Measurements from ENCODE around the gene NEU1. TPM values are rescaled to one million over a fixed set of nuclear protein-coding genes. Genes with fewer than 3 reads are reported as not detected.
"Not testable (repeated sequence)": the region's sequence is repeated elsewhere in the genome, so short reads cannot be mapped to it uniquely, and the experiment has no call there.

NEU1 gene
- total RNA-seq, 2 experiments from 2014 or later = 13.0 to 13.4 TPM

GRCh38 chr6:31878726-31879125 lies 16.1 kb upstream of the NEU1 start, which contains the start of gene SLC44A4:
TSS of gene SLC44A4 (minus strand) at chr6:31878997. CDS start at chr6:31878980, 17 bp downstream.
- Mint-ChIP-seq H3K36me3 (peaks cover 26% of the 10 kb centered on the region), H3K4me3 (no peak within 1 kb of the TSS), H3K4me1 (ENCODE audit: low read depth) (no peaks in the 10 kb centered on the region), H3K27ac (no peak within 1 kb of the TSS), H3K9me3 (no peaks in the 10 kb centered on the region), H3K27me3 (no peaks in the 10 kb centered on the region)
- POLR2A ChIA-PET = no interaction called here
- CTCF ChIA-PET = no interaction called here
- intact Hi-C loops (cut with micrococcal nuclease) = no loop called here
- DNase-seq = no peak

GRCh38 chr6:31878222-31878621 lies 15.6 kb upstream of the NEU1 start:
- intact Hi-C loops (cut with micrococcal nuclease) = no loop called here
- ChIA-PET CTCF (no interaction called here), POLR2A (no interaction called here)
- DNase-seq = no peak
- Mint-ChIP-seq H3K9me3 (no peaks in the 10 kb centered on the region), H3K36me3 (peaks cover 24% of the 10 kb centered on the region), H3K4me3 (no peak overlapping the region), H3K27ac (no peak overlapping the region), H3K27me3 (no peaks in the 10 kb centered on the region), H3K4me1 (ENCODE audit: low read depth) (no peaks in the 10 kb centered on the region)

GRCh38 chr6:31877651-31878161 lies 15.1 kb upstream of the NEU1 start:
- POLR2A ChIA-PET = no interaction called here
- Mint-ChIP-seq H3K4me3 (no peak overlapping the region), H3K36me3 (peaks cover 21% of the 10 kb centered on the region), H3K27me3 (no peaks in the 10 kb centered on the region), H3K27ac (no peak overlapping the region), H3K9me3 (no peaks in the 10 kb centered on the region), H3K4me1 (ENCODE audit: low read depth) (no peaks in the 10 kb centered on the region)
- intact Hi-C loops (cut with micrococcal nuclease) = no loop called here
- DNase-seq = no peak
- CTCF ChIA-PET = no interaction called here

GRCh38 chr6:31877125-31877650 lies 14.6 kb upstream of the NEU1 start:
- Mint-ChIP-seq H3K4me1 (ENCODE audit: low read depth) (no peaks in the 10 kb centered on the region), H3K36me3 (peaks cover 17% of the 10 kb centered on the region), H3K27me3 (no peaks in the 10 kb centered on the region), H3K9me3 (no peaks in the 10 kb centered on the region), H3K4me3 (no peak overlapping the region), H3K27ac (no peak overlapping the region)
- POLR2A ChIA-PET = no interaction called here
- DNase-seq = no peak
- intact Hi-C loops (cut with micrococcal nuclease) = no loop called here
- CTCF ChIA-PET = no interaction called here

- H3K4me3 Mint-ChIP-seq = no peak overlapping the region
- no peak overlapping the region for H3K27ac Mint-ChIP-seq
- no peaks in the 10 kb centered on the region for H3K27me3 Mint-ChIP-seq
- intact Hi-C loops (cut with micrococcal nuclease) = no loop called here
- no peaks in the 10 kb centered on the region for H3K9me3 Mint-ChIP-seq
- peaks cover 12% of the 10 kb centered on the region for H3K36me3 Mint-ChIP-seq
- POLR2A ChIA-PET = no interaction called here
- no peak for DNase-seq
- H3K4me1 Mint-ChIP-seq (ENCODE audit: low read depth) = no peaks in the 10 kb centered on the region
- CTCF ChIA-PET = no interaction called here
Observed at GRCh38 chr6:31876357-31876756, 13.7 kb upstream of the NEU1 start.

DNA sequence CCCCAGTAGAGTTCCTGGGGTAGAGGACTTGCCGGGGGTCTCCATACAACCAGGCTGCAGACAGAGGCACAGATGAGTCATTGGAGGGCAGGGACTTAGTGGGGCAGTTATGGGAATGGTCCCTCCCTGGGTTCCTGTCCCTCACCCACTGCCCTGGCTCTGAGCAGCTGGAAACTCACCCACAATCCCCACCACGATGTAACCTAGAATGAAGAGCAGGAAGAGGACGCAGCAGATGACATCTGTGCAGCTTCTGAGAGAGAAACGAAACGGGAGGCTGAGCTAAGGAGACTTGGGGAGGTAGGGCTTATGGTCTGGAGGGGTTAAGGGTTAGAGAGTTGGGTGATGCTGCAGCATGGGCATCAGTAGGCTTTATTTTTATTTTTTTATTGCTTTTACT lies 13.3 kb upstream of the NEU1 start:
- DNase-seq = no peak
- no peaks in the 10 kb centered on the region for H3K27me3 Mint-ChIP-seq
- H3K27ac Mint-ChIP-seq = no peak overlapping the region
- H3K9me3 Mint-ChIP-seq = no peaks in the 10 kb centered on the region
- ChIA-PET POLR2A (no interaction called here), CTCF (no interaction called here)
- intact Hi-C loops (cut with micrococcal nuclease) = no loop called here
- no peaks in the 10 kb centered on the region for H3K4me1 Mint-ChIP-seq (ENCODE audit: low read depth)
- peaks cover 7% of the 10 kb centered on the region for H3K36me3 Mint-ChIP-seq
- no peak overlapping the region for H3K4me3 Mint-ChIP-seq

GRCh38 chr6:31874836-31875572 lies 12.4 kb upstream of the NEU1 start:
- CTCF ChIA-PET = no interaction called here
- Mint-ChIP-seq H3K27ac (no peak overlapping the region), H3K27me3 (no peaks in the 10 kb centered on the region), H3K4me1 (ENCODE audit: low read depth) (no peaks in the 10 kb centered on the region), H3K36me3 (peaks cover 6% of the 10 kb centered on the region), H3K4me3 (no peak overlapping the region), H3K9me3 (no peaks in the 10 kb centered on the region)
- POLR2A ChIA-PET = no interaction called here
- no peak for DNase-seq
- intact Hi-C loops (cut with micrococcal nuclease) = no loop called here

- CTCF ChIA-PET = no interaction called here
- Mint-ChIP-seq H3K27ac (no peak overlapping the region), H3K36me3 (no peaks in the 10 kb centered on the region), H3K27me3 (no peaks in the 10 kb centered on the region), H3K4me3 (no peak overlapping the region), H3K9me3 (no peaks in the 10 kb centered on the region), H3K4me1 (ENCODE audit: low read depth) (no peaks in the 10 kb centered on the region)
- DNase-seq = no peak
- POLR2A ChIA-PET = no interaction called here
- intact Hi-C loops (cut with micrococcal nuclease) = no loop called here
Observed at GRCh38 chr6:31874084-31874670, 11.6 kb upstream of the NEU1 start.

DNA sequence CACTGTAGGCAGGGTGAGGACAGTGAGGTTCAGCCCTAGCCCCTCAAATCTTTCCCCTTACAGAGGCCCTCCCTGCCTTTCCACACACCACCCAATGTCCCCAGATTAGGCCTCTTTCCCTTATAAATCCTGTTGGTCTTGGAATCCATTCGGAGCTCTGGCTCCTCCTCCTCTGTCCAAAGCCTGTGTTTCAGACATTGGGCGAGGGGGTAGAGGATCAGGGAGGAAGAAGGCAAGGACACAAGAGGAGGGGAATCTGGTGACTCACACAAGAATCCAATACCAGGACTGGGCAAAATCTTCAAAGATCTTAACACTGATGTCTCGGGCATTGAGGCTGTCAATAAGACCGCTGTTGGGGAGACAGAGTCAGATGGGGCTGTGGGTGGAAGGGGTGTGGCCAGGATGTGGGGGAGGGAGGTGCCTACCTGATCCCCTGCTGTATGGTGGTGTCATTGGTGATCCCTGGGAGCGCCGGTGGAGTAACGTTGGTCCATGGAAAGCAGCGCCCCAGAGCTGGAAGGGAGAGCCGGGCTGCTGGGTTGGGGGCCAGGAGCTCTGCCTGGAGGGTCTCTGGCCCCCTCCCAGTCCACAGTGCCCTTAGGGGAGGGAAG lies 8.5 kb upstream of the NEU1 start:
- Mint-ChIP-seq H3K4me1 (ENCODE audit: low read depth) (no peaks in the 10 kb centered on the region), H3K4me3 (no peak overlapping the region), H3K27ac (no peak overlapping the region), H3K36me3 (no peaks in the 10 kb centered on the region), H3K27me3 (no peaks in the 10 kb centered on the region), H3K9me3 (no peaks in the 10 kb centered on the region)
- CTCF ChIA-PET = no interaction called here
- intact Hi-C loops (cut with micrococcal nuclease) = no loop called here
- POLR2A ChIA-PET = no interaction called here
- no peak for DNase-seq

DNA sequence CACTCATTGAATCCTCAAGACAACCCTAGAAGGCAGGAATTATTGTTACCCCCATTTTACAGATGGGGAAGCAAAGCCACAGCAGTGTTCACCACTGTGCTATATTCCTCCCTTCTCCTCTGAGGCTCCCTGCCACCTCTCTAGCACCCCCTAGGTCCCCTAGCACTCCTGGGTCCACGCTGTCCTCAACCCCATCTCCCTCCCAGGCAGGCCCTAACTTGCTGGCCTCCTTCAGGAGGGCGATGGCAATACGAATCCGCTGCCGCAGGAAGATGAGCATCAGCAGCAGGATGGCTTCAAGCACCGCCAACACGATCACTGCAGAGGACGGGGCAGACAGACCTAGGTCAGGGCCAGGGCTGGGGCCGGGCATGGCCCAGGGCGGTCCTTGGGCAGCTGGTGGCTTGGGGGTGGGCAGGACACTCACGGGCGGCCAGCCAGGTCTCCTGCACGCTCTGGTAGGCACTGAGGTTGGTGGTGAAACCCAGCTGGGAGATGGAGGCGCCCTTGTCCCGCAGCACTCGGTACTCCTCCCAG lies 7.8 kb upstream of the NEU1 start:
- Mint-ChIP-seq H3K4me1 (ENCODE audit: low read depth) (no peaks in the 10 kb centered on the region), H3K27me3 (no peaks in the 10 kb centered on the region), H3K9me3 (no peaks in the 10 kb centered on the region), H3K4me3 (no peak overlapping the region), H3K27ac (no peak overlapping the region), H3K36me3 (no peaks in the 10 kb centered on the region)
- CTCF ChIA-PET = no interaction called here
- intact Hi-C loops (cut with micrococcal nuclease) = no loop called here
- POLR2A ChIA-PET = no interaction called here
- no peak for DNase-seq

DNA sequence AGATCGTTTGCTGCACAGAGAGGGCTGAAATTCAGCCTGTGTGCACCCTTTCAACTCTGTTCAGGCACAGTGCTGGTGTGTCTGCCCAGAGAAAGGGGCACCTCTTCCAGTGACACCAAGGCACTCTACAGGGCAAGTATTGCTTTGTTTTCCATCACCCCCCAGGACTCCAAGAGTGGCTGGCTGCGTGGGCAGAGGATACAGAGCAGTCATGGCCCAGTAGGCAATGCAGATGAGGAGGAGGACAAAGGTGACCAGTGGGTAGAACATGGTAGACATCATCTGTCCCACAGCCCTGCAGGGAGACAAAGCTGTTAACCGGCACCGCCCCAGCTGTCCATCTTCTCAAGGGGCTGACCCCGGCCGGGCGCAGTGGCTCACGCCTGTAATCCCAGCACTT lies 6.7 kb upstream of the NEU1 start:
- intact Hi-C loops (cut with micrococcal nuclease) = no loop called here
- Mint-ChIP-seq H3K27me3 (no peaks in the 10 kb centered on the region), H3K27ac (no peak overlapping the region), H3K9me3 (no peaks in the 10 kb centered on the region), H3K36me3 (no peaks in the 10 kb centered on the region), H3K4me1 (ENCODE audit: low read depth) (no peaks in the 10 kb centered on the region), H3K4me3 (no peak overlapping the region)
- ChIA-PET CTCF (no interaction called here), POLR2A (no interaction called here)
- DNase-seq = no peak

DNA sequence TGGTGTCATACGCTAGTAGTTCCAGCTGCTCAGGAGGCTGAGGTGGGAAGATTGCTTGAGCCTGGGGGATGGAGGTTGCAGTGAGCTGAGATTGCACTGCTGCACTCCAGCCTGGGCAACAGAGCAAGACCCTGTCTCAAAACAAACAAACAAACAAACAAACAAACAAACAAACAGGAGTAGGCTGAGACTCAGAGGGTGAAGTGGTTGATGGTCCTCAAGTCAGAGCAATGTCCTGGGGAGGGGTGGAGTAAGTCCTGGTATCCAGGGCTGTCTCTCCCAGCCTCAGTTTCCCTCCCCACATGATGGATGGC lies 6.0 kb upstream of the NEU1 start:
- H3K4me1 Mint-ChIP-seq (ENCODE audit: low read depth); H3K27me3 Mint-ChIP-seq; H3K9me3 Mint-ChIP-seq; H3K4me3 Mint-ChIP-seq; intact Hi-C loops (cut with micrococcal nuclease); POLR2A ChIA-PET; DNase-seq; H3K27ac Mint-ChIP-seq; H3K36me3 Mint-ChIP-seq: not testable (repeated sequence)
- CTCF ChIA-PET = interaction anchor here (1.0 kb wide), 1 partner anchor 99 kb away, joined by 4 read pairs; no protein-coding TSS in a partner anchor

All from activated CD4-positive, alpha-beta memory T cell treated with anti-CD3 and anti-CD28 coated beads for 36 hours (primary cell).